Muscle layer of colon (tissue), 2 donors: Measurements from ENCODE around the gene SLC23A3.

Experiments used
- H3K27ac ChIP-seq: one replicate; pipeline ENCODE4 v1.7.0; 2013; ENCODE audit warnings: low read depth, mild to moderate bottlenecking, low read length, moderate library complexity
- H3K27me3 ChIP-seq, 2 donors: one replicate each; pipeline ENCODE4 v1.7.0; 2013; ENCODE audit warnings: low read length in 2 of 2, mild to moderate bottlenecking in 2 of 2; ENCODE audit not compliant: insufficient read depth in 2 of 2, control insufficient read depth in 1 of 2
- H3K36me3 ChIP-seq: one replicate; pipeline ENCODE4 v1.7.0; 2013; ENCODE audit warnings: mild to moderate bottlenecking, low read length; ENCODE audit not compliant: insufficient read depth
- H3K4me1 ChIP-seq: one replicate; pipeline ENCODE4 v1.7.0; 2013; ENCODE audit warnings: mild to moderate bottlenecking, low read length; ENCODE audit not compliant: insufficient read depth
- H3K4me3 ChIP-seq, 2 donors: one replicate each; pipeline ENCODE4 v1.7.0; 2013; ENCODE audit warnings: low read length in 2 of 2, low read depth in 1 of 2, mild to moderate bottlenecking in 1 of 2, moderate library complexity in 1 of 2
- H3K9ac ChIP-seq: one replicate; pipeline ENCODE4 v1.7.0; 2013; ENCODE audit warnings: low read length
- H3K9me3 ChIP-seq: one replicate; pipeline ENCODE4 v1.7.0; 2013; ENCODE audit warnings: mild to moderate bottlenecking, low read length
- donor health status: abdominal sarcoma.
- donor health status: Adenocarcinoma of cecum.

SLC23A3 gene

DNA sequence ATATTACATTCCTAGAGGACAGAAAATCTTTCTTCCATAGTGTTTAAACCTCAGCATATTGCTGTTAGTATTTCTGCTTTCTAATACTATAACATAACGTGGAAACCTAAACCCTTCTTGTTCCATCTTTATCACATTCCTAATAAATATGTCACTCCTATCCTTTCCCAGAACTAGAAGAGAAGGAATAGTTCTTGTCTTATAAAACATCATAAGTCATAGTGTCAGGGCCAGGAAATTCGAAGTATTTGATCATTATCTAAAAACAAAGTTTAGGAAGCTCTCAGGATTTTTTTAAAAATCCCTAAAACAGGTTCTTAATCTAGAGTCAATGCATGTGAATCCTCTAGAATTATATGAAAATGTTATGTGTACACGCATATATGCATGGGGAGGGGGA, 11.2 kb downstream of the SLC23A3 start:
- no peak overlapping the region for H3K4me3 ChIP-seq
- H3K27me3 ChIP-seq: no peaks in the 10 kb centered on the region
- H3K9ac ChIP-seq: no peak overlapping the region
- peaks cover 9% of the 10 kb centered on the region for H3K4me1 ChIP-seq
- H3K27ac ChIP-seq: no peak overlapping the region
- no peaks in the 10 kb centered on the region for H3K9me3 ChIP-seq
- H3K36me3 ChIP-seq: peaks cover 12% of the 10 kb centered on the region

GRCh38 chr2:219158025-219158424, 11.8 kb downstream of the SLC23A3 start:
- peaks cover 9% of the 10 kb centered on the region for H3K4me1 ChIP-seq
- no peak overlapping the region for H3K27ac ChIP-seq
- H3K9me3 ChIP-seq: no peaks in the 10 kb centered on the region
- no peaks in the 10 kb centered on the region for H3K27me3 ChIP-seq
- H3K36me3 ChIP-seq: peaks cover 12% of the 10 kb centered on the region
- H3K4me3 ChIP-seq: no peak overlapping the region
- H3K9ac ChIP-seq: no peak overlapping the region

DNA sequence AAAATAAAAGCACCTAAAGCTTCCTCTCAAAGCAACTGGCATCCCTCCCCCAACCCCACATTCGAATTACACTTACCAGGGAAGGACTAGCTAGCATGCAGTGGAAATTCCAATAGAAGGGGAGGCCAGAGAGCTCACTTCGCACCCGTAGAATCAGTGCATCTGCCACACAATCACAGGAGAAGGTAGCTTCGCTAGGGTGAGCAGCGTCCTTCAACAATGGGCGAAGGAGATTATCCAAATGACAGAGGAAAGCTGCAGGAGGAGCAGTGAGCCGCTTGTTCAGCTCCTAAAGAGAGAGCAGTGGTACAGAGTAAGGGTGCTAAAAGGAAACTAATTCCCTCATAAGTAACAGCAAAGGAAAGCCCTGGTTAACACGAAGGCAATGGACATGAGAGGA, 12.4 kb downstream of the SLC23A3 start:
- no peak overlapping the region for H3K9ac ChIP-seq
- H3K27ac ChIP-seq: no peak overlapping the region
- peaks cover 9% of the 10 kb centered on the region for H3K4me1 ChIP-seq
- peaks cover 12% of the 10 kb centered on the region for H3K36me3 ChIP-seq
- H3K27me3 ChIP-seq: no peaks in the 10 kb centered on the region
- H3K4me3 ChIP-seq: no peak overlapping the region
- no peaks in the 10 kb centered on the region for H3K9me3 ChIP-seq

DNA sequence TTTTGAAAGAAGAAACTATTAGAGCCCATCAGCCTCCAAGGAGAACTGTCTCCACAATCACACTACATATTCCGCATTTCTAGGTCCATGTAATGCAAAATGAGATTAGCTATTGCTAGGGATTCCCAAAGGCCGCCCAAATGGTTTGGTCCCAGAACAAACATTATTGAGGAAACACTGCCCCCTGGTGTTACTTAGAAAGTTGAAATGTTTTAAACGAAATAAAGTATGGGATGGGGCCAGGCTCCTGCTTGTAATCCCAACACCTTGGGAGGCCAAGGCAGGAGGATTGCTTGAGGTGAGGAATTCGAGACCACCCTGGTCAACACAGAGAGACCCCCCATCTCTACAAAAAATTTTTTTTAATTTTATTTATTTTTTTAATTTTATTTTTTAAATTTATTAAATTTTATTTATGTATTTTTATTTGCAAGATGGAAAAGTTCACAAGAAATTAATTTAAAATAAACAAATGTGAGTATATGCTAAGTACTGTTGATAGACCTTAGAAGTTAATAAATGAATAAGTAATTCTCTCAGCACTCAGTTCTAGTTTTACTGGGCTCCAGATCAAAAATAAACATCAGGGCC, 14.7 kb downstream of the SLC23A3 start:
- H3K27me3 ChIP-seq: no peaks in the 10 kb centered on the region
- no peak overlapping the region for H3K4me3 ChIP-seq
- H3K4me1 ChIP-seq: peaks cover 5% of the 10 kb centered on the region
- H3K36me3 ChIP-seq: peaks cover 12% of the 10 kb centered on the region
- no peak overlapping the region for H3K9ac ChIP-seq
- H3K9me3 ChIP-seq: no peaks in the 10 kb centered on the region
- H3K27ac ChIP-seq: no peak overlapping the region

DNA sequence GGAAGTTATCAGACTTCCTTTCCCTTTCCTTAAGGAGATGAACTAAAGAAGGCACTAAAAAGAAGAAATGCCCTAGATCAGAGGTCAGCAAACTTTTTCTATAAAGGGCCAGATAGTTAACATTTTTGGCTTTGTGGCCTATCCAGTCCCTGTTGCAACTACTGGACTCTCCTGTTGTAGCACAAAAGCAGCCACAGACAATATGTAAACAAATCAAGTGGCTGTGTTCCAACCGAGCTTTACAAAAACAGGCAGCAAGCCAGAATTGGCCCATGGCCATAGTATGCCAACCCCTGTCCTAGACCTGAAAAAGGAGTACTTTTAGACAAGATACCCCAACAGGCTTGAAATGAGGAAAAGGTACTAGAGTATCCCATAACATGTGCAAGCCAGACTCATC, 20.2 kb downstream of the SLC23A3 start:
- Histone ChIP-seq H3K27me3 (no peaks in the 10 kb centered on the region), H3K27ac (no peak overlapping the region), H3K9me3 (no peaks in the 10 kb centered on the region), H3K4me1 (no peaks in the 10 kb centered on the region), H3K9ac (no peak overlapping the region), H3K4me3 (no peak overlapping the region), H3K36me3 (peaks cover 22% of the 10 kb centered on the region)

GRCh38 chr2:219142329-219142728, 27.5 kb downstream of the SLC23A3 start:
- Histone ChIP-seq H3K27me3 (no peaks in the 10 kb centered on the region), H3K4me3 (no peak overlapping the region), H3K36me3 (peaks cover 42% of the 10 kb centered on the region), H3K9ac (no peak overlapping the region), H3K27ac (no peak overlapping the region), H3K9me3 (no peaks in the 10 kb centered on the region), H3K4me1 (no peaks in the 10 kb centered on the region)

DNA sequence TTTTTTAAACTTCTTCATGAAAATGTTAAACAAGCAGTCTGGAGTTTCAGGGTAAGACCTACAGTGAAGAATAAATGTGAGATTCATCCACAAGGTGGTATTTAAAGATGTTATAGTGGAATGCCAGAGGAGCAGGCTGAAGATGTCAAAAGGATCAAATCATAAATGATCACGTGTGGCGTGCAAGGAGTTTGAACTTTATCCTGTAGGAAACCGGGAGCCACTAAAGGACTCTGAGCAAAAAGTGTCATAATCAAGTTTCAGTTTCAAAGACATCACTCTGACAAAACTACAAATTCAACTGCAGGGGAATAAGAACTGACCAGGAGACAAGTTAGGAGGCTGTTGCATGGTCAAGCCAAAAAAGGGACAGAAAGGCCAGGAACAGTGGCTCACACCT, 29.1 kb downstream of the SLC23A3 start:
- Histone ChIP-seq H3K4me1 (no peaks in the 10 kb centered on the region), H3K27me3 (no peaks in the 10 kb centered on the region), H3K4me3 (no peak overlapping the region), H3K9me3 (no peaks in the 10 kb centered on the region), H3K9ac (no peak overlapping the region), H3K27ac (no peak overlapping the region), H3K36me3 (peaks cover 26% of the 10 kb centered on the region)

- no peaks in the 10 kb centered on the region for H3K27me3 ChIP-seq
- H3K4me3 ChIP-seq: no peak overlapping the region
- H3K4me1 ChIP-seq: no peaks in the 10 kb centered on the region
- no peaks in the 10 kb centered on the region for H3K9me3 ChIP-seq
- no peak overlapping the region for H3K9ac ChIP-seq
- H3K27ac ChIP-seq: no peak overlapping the region
- no peaks in the 10 kb centered on the region for H3K36me3 ChIP-seq
Observed at GRCh38 chr2:219133976-219134375, 35.9 kb downstream of the SLC23A3 start.

GRCh38 chr2:219131744-219132143, 38.1 kb downstream of the SLC23A3 start:
- H3K27ac ChIP-seq: no peak overlapping the region
- H3K9me3 ChIP-seq: no peaks in the 10 kb centered on the region
- no peaks in the 10 kb centered on the region for H3K27me3 ChIP-seq
- H3K9ac ChIP-seq: no peak overlapping the region
- H3K4me3 ChIP-seq: no peak overlapping the region
- H3K4me1 ChIP-seq: no peaks in the 10 kb centered on the region
- H3K36me3 ChIP-seq: no peaks in the 10 kb centered on the region

DNA sequence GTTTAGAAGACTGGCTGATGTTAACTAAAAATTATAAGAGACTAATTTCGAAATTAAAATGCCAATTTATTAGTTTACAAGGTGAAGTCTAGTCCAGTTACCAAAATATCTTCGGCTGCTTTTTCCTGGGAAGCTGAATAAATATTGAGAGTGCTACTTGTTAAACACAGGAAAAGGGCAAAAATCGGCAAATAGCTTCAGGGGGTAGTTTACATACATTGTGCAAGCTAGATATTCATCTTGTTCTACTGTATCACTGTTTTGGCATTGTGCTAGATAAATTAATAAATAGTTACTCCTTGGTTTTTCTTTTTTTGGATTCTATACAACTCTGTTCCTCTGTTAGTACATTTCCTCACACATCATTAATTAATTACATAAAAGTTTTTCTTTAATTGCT, 38.5 kb downstream of the SLC23A3 start:
- Histone ChIP-seq H3K36me3 (no peaks in the 10 kb centered on the region), H3K9ac (no peak overlapping the region), H3K4me3 (no peak overlapping the region), H3K9me3 (no peaks in the 10 kb centered on the region), H3K27me3 (no peaks in the 10 kb centered on the region), H3K27ac (no peak overlapping the region), H3K4me1 (no peaks in the 10 kb centered on the region)

DNA sequence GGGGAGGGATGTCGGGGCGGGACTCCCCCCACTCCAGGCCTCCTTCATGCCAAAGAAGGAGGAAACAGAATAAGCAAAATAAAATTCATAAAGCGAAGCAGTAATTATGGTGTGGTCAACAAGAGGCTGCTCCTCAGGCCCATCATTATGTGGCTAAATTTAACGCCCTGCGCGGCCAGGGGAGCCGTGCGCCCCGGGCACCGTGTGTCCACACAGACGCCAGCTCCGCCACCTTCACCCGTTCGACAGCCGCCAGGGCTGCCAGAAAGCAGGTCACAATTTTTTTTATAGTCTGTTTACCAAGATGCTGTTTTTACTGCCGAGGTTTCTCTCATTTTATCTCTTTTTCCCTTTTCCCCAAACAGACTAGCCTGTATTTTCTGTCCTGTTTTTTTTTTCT, 40.2 kb downstream of the SLC23A3 start:
- Histone ChIP-seq H3K27me3 (no peaks in the 10 kb centered on the region), H3K27ac (no peak overlapping the region), H3K4me3 (no peak overlapping the region), H3K4me1 (peaks cover under 1% of the 10 kb centered on the region), H3K9ac (no peak overlapping the region), H3K9me3 (no peaks in the 10 kb centered on the region), H3K36me3 (no peaks in the 10 kb centered on the region)

DNA sequence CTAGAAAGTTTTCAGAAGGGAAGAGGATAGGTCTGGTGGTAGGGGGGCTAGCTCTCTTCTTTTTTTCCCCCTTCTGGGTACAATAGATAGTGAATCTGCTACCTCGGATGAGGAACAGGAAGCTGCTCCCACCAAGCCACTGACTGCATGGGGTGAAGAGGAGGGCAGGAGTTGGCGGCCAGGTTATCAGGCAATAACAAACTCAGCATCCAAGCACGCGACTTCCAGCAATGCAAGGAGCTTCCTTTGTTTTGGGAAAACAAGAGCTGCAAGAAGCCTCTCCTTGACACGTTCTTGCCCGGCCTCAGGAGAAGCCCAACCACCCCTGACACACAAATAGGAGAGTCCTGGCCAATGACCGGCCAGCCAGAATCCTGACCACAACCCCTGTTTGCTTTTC, 41.4 kb downstream of the SLC23A3 start:
- Histone ChIP-seq H3K9me3 (no peaks in the 10 kb centered on the region), H3K4me3 (no peak overlapping the region), H3K36me3 (no peaks in the 10 kb centered on the region), H3K27me3 (no peaks in the 10 kb centered on the region), H3K27ac (no peak overlapping the region), H3K4me1 (peaks cover 4% of the 10 kb centered on the region), H3K9ac (no peak overlapping the region)
